GM23338 (cell line): ENCODE measurements around the gene CD300C. TPM values are rescaled to one million over a fixed set of nuclear protein-coding genes. Genes with fewer than 3 reads are reported as not detected.

Experiments
- ATAC-seq: fragments of 200-7000 bp; cut with Tn5 transposase; 3 replicates; pipeline ENCODE4 v1.9.1; 2020
- DNase-seq: peaks from one replicate; pipeline ENCODE4 v3.0.0-alpha.2; 2015; ENCODE audit warnings: low spot score
- H2AFZ ChIP-seq: fragments of 200-600 bp; sonication (generic); 2 replicates; pipeline ENCODE4 v1.8.0; 2016; ENCODE audit warnings: antibody characterized with exemption, mild to moderate bottlenecking, moderate library complexity
- H3F3A ChIP-seq: fragments of 200-600 bp; sonication (generic); replicated peaks from 2 replicates; pipeline ENCODE4 v1.8.0; 2017; ENCODE audit warnings: antibody characterized with exemption, mixed run types, low read depth
- H3K27ac ChIP-seq: fragments of 200-600 bp; sonication (generic); 2 replicates; pipeline ENCODE4 v1.6.1; 2016; ENCODE audit warnings: low read depth
- H3K27me3 ChIP-seq: fragments of 200-600 bp; sonication (generic); 2 replicates; pipeline ENCODE4 v1.8.0; 2016; ENCODE audit warnings: mild to moderate bottlenecking, mixed run types, moderate library complexity; ENCODE audit not compliant: insufficient read depth
- H3K36me3 ChIP-seq: fragments of 200-600 bp; sonication (generic); 2 replicates; pipeline ENCODE4 v1.8.0; 2016; ENCODE audit warnings: mild to moderate bottlenecking; ENCODE audit not compliant: insufficient read depth
- H3K4me1 ChIP-seq: fragments of 200-600 bp; sonication (generic); 2 replicates; pipeline ENCODE4 v1.8.0; 2016; ENCODE audit warnings: mild to moderate bottlenecking, moderate library complexity; ENCODE audit not compliant: insufficient read depth
- H3K4me2 ChIP-seq: fragments of 200-600 bp; sonication (generic); 2 replicates; pipeline ENCODE4 v1.7.1; 2017; ENCODE audit warnings: mixed run types
- H3K4me3 ChIP-seq: fragments of 200-600 bp; sonication (generic); 2 replicates; pipeline ENCODE4 v1.6.1; 2016; ENCODE audit warnings: mixed run types
- H3K79me2 ChIP-seq: fragments of 200-600 bp; sonication (generic); replicated peaks from 2 replicates; pipeline ENCODE4 v1.8.0; 2017; ENCODE audit warnings: mild to moderate bottlenecking; ENCODE audit not compliant: insufficient read depth
- H3K9me2 ChIP-seq: fragments of 200-600 bp; sonication (generic); 2 replicates; pipeline ENCODE4 v1.8.0; 2017; ENCODE audit not compliant: insufficient read depth
- H4K20me1 ChIP-seq: fragments of 200-600 bp; sonication (generic); replicated peaks from 2 replicates; pipeline ENCODE4 v1.8.0; 2017; ENCODE audit warnings: mild to moderate bottlenecking; ENCODE audit not compliant: insufficient read depth
- H3K27ac Mint-ChIP-seq: 2 replicates; pipeline ENCODE4 v1.8.0; 2020; ENCODE audit warnings: inconsistent platforms, mild to moderate bottlenecking, moderate library complexity, mixed read lengths
- H3K27me3 Mint-ChIP-seq: 3 replicates; pipeline ENCODE4 v1.8.0; 2022; ENCODE audit warnings: low read depth, mild to moderate bottlenecking, moderate library complexity, mixed read lengths, inconsistent platforms; ENCODE audit not compliant: insufficient read depth, poor library complexity
- H3K36me3 Mint-ChIP-seq: 3 replicates; pipeline ENCODE4 v1.8.0; 2021; ENCODE audit warnings: low read depth, mild to moderate bottlenecking, inconsistent platforms, moderate library complexity, mixed read lengths
- H3K4me1 Mint-ChIP-seq: 3 replicates; pipeline ENCODE4 v1.8.0; 2020; ENCODE audit warnings: mild to moderate bottlenecking, inconsistent platforms, mixed read lengths
- H3K4me3 Mint-ChIP-seq: 3 replicates; pipeline ENCODE4 v1.8.0; 2021; ENCODE audit warnings: moderate library complexity, mild to moderate bottlenecking, inconsistent platforms, mixed read lengths
- H3K9me3 Mint-ChIP-seq: 3 replicates; pipeline ENCODE4 v1.8.0; 2020; ENCODE audit warnings: moderate library complexity, mild to moderate bottlenecking, inconsistent platforms, mixed read lengths
- CTCF ChIP-seq, 2 experiments: fragments of 200-600 bp in 1 of 2; sonication (generic) in 1 of 2; conservative IDR thresholded peaks; 2 replicates each; pipeline versions ENCODE4 v1.5.1 to v1.6.1; 2016 to 2017; ENCODE audit warnings: antibody characterized with exemption in 2 of 2, low read depth in 2 of 2, mild to moderate bottlenecking in 2 of 2, moderate library complexity in 1 of 2
- ETS1 ChIP-seq: IDR thresholded peaks from 2 replicates; pipeline ENCODE4 v1.6.1; 2016; ENCODE audit warnings: antibody characterized with exemption
- EZH2phosphoT487 ChIP-seq: fragments of 200-600 bp; sonication (generic); IDR thresholded peaks from one replicate; pipeline ENCODE4 v1.8.1; 2018; ENCODE audit warnings: antibody characterized with exemption; ENCODE audit not compliant: unreplicated experiment
- JUNB ChIP-seq: IDR thresholded peaks from one replicate; pipeline ENCODE4 v1.6.1; 2016; ENCODE audit warnings: antibody characterized with exemption; ENCODE audit not compliant: unreplicated experiment
- NANOG ChIP-seq: IDR thresholded peaks from 2 replicates; pipeline ENCODE4 v1.6.1; 2016; ENCODE audit warnings: antibody characterized with exemption, borderline replicate concordance
- POLR2AphosphoS5 ChIP-seq: IDR thresholded peaks from 2 replicates; pipeline ENCODE4 v1.6.1; 2016; ENCODE audit warnings: antibody characterized with exemption, low read depth
- REST ChIP-seq: IDR thresholded peaks from one replicate; pipeline ENCODE4 v1.6.1; 2018; ENCODE audit warnings: antibody characterized with exemption; ENCODE audit not compliant: unreplicated experiment
- STAT1 ChIP-seq: IDR thresholded peaks from one replicate; pipeline ENCODE4 v1.6.1; 2016; ENCODE audit warnings: antibody characterized with exemption; ENCODE audit not compliant: unreplicated experiment
- ZNF114 ChIP-seq: fragments of 250-450 bp; sonication (Bioruptor Pico); IDR thresholded peaks from 2 replicates; pipeline ENCODE4 v1.5.0; 2020; ENCODE audit warnings: mild to moderate bottlenecking, moderate library complexity
- ZNF331 ChIP-seq: fragments of 250-450 bp; sonication (Bioruptor Pico); IDR thresholded peaks from 2 replicates; pipeline ENCODE4 v1.5.0; 2020; ENCODE audit warnings: low read depth, mild to moderate bottlenecking, moderate library complexity
- ZNF462 ChIP-seq: fragments of 250-450 bp; sonication (Bioruptor Pico); IDR thresholded peaks from 2 replicates; pipeline ENCODE4 v1.5.0; 2020; ENCODE audit warnings: mild to moderate bottlenecking, moderate library complexity
- polyA plus RNA-seq: library from polyadenylated mRNA; unstranded; fragments of >200 nt; fragmentation: Nextera tagmentation; extraction: Ambion mirVana; gene quantifications from 2 replicates; pipeline ENCODE4 v1.2.1, GENCODE V29; 2016
- total RNA-seq: library from RNA; depleted of rRNA; stranded (reverse); fragments of >200 nt; shearing (Covaris generic); gene quantifications from 2 replicates; pipeline ENCODE4 v1.2.3, GENCODE V29; 2014

The CD300C gene
- total and polyA plus RNA-seq, 2 experiments from 2014 or later = not detected

- no peak for TF ChIP-seq ZNF462
Observed at GRCh38 chr17:74550602-74551001, 4.7 kb upstream of the CD300C start (continued).

- Histone ChIP-seq H3K9me2 (no peaks in the 10 kb centered on the region), H3K4me2 (no peak overlapping the region), H3K79me2 (no peaks in the 10 kb centered on the region), H3K4me3 (no peak overlapping the region), H3K36me3 (no peaks in the 10 kb centered on the region), H3K4me1 (no peaks in the 10 kb centered on the region), H3K27ac (no peak overlapping the region), H3K27me3 (no peaks in the 10 kb centered on the region), H2AFZ (no peak overlapping the region), H4K20me1 (no peaks in the 10 kb centered on the region), H3F3A (no peaks in the 10 kb centered on the region)
- ATAC-seq (no peak), DNase-seq (no peak)
- H3K4me1 Mint-ChIP-seq = peaks cover 5% of the 10 kb centered on the region; the same call in 1 of the 3 replicates
- H3K27ac Mint-ChIP-seq = no peak overlapping the region
- no peaks in the 10 kb centered on the region for H3K9me3 Mint-ChIP-seq
- H3K36me3 Mint-ChIP-seq = no peaks in the 10 kb centered on the region
- H3K4me3 Mint-ChIP-seq = no peak overlapping the region
- peaks cover 7% of the 10 kb centered on the region for H3K27me3 Mint-ChIP-seq
- no peak for TF ChIP-seq ETS1
- no peak for TF ChIP-seq EZH2phosphoT487
- no peak for TF ChIP-seq STAT1
- no peak for TF ChIP-seq CTCF (conservative IDR thresholded peaks at IDR 0.05; ENCODE audit: low read depth in 2 of 2)
- TF ChIP-seq ZNF331 = no peak
- TF ChIP-seq NANOG = no peak
- TF ChIP-seq JUNB = no peak
- no peak for TF ChIP-seq ZNF114
- no peak for TF ChIP-seq POLR2AphosphoS5
- no peak for TF ChIP-seq REST
Observed at GRCh38 chr17:74549343-74549742, 3.4 kb upstream of the CD300C start.
